SU-DHL-6 (cell line): ENCODE measurements around the gene RHOJ.

Source experiments
- H2AFZ ChIP-seq: fragments of 200-600 bp; sonication (generic); 2 replicates; pipeline ENCODE4 v1.6.1; 2014; ENCODE audit warnings: low read depth, mild to moderate bottlenecking, moderate library complexity, mixed read lengths, antibody characterized with exemption, low read length; ENCODE audit not compliant: severe bottlenecking
- H3F3A ChIP-seq: fragments of 200-600 bp; shearing (Covaris generic); 2 replicates; pipeline ENCODE4 v1.6.0; 2016; ENCODE audit warnings: antibody characterized with exemption, mild to moderate bottlenecking; ENCODE audit not compliant: insufficient read depth
- H3K27ac ChIP-seq: fragments of 200-600 bp; sonication (generic); 2 replicates; pipeline ENCODE4 v1.5.1; 2016; ENCODE audit warnings: low read depth, mild to moderate bottlenecking, low read length, moderate library complexity, mixed read lengths
- H3K27me3 ChIP-seq: fragments of 200-600 bp; sonication (generic), shearing (Covaris generic); 2 replicates; pipeline ENCODE4 v1.6.0; 2014; ENCODE audit warnings: mild to moderate bottlenecking, low read length
- H3K36me3 ChIP-seq: fragments of 200-600 bp; sonication (generic); 2 replicates; pipeline ENCODE4 v1.6.1; 2014; ENCODE audit warnings: mild to moderate bottlenecking, low read length, mixed read lengths
- H3K4me2 ChIP-seq: fragments of 300-600, 200-600 bp; shearing (Covaris generic), sonication (generic); 2 replicates; pipeline ENCODE4 v1.6.0; 2014; ENCODE audit warnings: low read length, low read depth, mild to moderate bottlenecking; ENCODE audit not compliant: poor library complexity, severe bottlenecking
- H3K4me3 ChIP-seq: fragments of 200-600 bp; sonication (generic); 2 replicates; pipeline ENCODE4 v1.5.1; 2014; ENCODE audit warnings: antibody characterized with exemption, low read length, mild to moderate bottlenecking, mixed read lengths; ENCODE audit not compliant: insufficient read depth, poor library complexity, severe bottlenecking
- H3K79me2 ChIP-seq: fragments of 200-600 bp; sonication (generic); 2 replicates; pipeline ENCODE4 v1.6.1; 2014; ENCODE audit warnings: mild to moderate bottlenecking, low read length, moderate library complexity; ENCODE audit not compliant: insufficient read depth
- H3K9ac ChIP-seq: fragments of 200-600 bp; sonication (generic); 2 replicates; pipeline ENCODE4 v1.7.0; 2014; ENCODE audit warnings: mild to moderate bottlenecking, low read length
- H3K9me2 ChIP-seq: fragments of 200-600 bp; sonication (generic); replicated peaks from 2 replicates; pipeline ENCODE4 v1.6.1; 2014; ENCODE audit warnings: low read length; ENCODE audit not compliant: insufficient read depth
- H3K9me3 ChIP-seq: fragments of 200-600 bp; sonication (generic); 2 replicates; pipeline ENCODE4 v1.6.1; 2014; ENCODE audit warnings: low read length, mixed read lengths; ENCODE audit not compliant: insufficient read depth
- H4K20me1 ChIP-seq: fragments of 200-600 bp; sonication (generic); 2 replicates; pipeline ENCODE4 v1.6.1; 2014; ENCODE audit warnings: low read depth, mild to moderate bottlenecking, antibody characterized with exemption, low read length, moderate library complexity, mixed read lengths
- CTCF ChIP-seq: fragments of 200-600 bp; sonication (generic); IDR thresholded peaks from one replicate; pipeline ENCODE4 v1.5.1; 2017; ENCODE audit warnings: antibody characterized with exemption, mild to moderate bottlenecking, low read length, moderate library complexity; ENCODE audit not compliant: insufficient read depth, poor library complexity, severe bottlenecking
- EZH2phosphoT487 ChIP-seq: fragments of 200-600 bp; sonication (generic), shearing (Covaris generic); conservative IDR thresholded peaks from 2 replicates; pipeline ENCODE4 v1.6.1; 2018; ENCODE audit warnings: mild to moderate bottlenecking, antibody characterized with exemption, low read length, moderate library complexity, mixed read lengths

The RHOJ gene

GRCh38 chr14:63273717-63274655 is 69.7 kb downstream of the RHOJ start:
- no peak overlapping the region for H2AFZ ChIP-seq
- no peaks in the 10 kb centered on the region for H4K20me1 ChIP-seq
- H3K79me2 ChIP-seq: no peaks in the 10 kb centered on the region
- H3K4me2 ChIP-seq: no peak overlapping the region
- H3F3A ChIP-seq: no peaks in the 10 kb centered on the region
- TF ChIP-seq CTCF (no peak), EZH2phosphoT487 (no peak)
- no peaks in the 10 kb centered on the region for H3K9me3 ChIP-seq
- H3K9me2 ChIP-seq: no peaks in the 10 kb centered on the region
- H3K4me3 ChIP-seq: no peak overlapping the region
- H3K27ac ChIP-seq: no peak overlapping the region
- H3K27me3 ChIP-seq: no peaks in the 10 kb centered on the region
- no peaks in the 10 kb centered on the region for H3K36me3 ChIP-seq
- no peak overlapping the region for H3K9ac ChIP-seq

GRCh38 chr14:63275611-63276010 is 71.4 kb downstream of the RHOJ start:
- no peaks in the 10 kb centered on the region for H3K79me2 ChIP-seq
- TF ChIP-seq EZH2phosphoT487: no peak

GRCh38 chr14:63276016-63276415 is 71.8 kb downstream of the RHOJ start:
- Histone ChIP-seq H3K9me3 (no peaks in the 10 kb centered on the region), H3K4me3 (no peak overlapping the region)

More at GRCh38 chr14:63275611-63276010, 71.4 kb downstream of the RHOJ start:
- H2AFZ ChIP-seq: no peak overlapping the region
- H4K20me1 ChIP-seq: no peaks in the 10 kb centered on the region
- H3K9me2 ChIP-seq: no peaks in the 10 kb centered on the region
- H3K4me3 ChIP-seq: no peak overlapping the region
- H3K36me3 ChIP-seq: no peaks in the 10 kb centered on the region
- no peaks in the 10 kb centered on the region for H3K27me3 ChIP-seq
- H3K27ac ChIP-seq: no peak overlapping the region
- H3K4me2 ChIP-seq: no peak overlapping the region
- H3F3A ChIP-seq: no peaks in the 10 kb centered on the region
- H3K9me3 ChIP-seq: no peaks in the 10 kb centered on the region
- H3K9ac ChIP-seq: no peak overlapping the region

More at GRCh38 chr14:63276016-63276415, 71.8 kb downstream of the RHOJ start:
- Histone ChIP-seq H3K9ac (no peak overlapping the region), H3K27me3 (no peaks in the 10 kb centered on the region), H3F3A (no peaks in the 10 kb centered on the region), H4K20me1 (no peaks in the 10 kb centered on the region), H3K9me2 (no peaks in the 10 kb centered on the region), H3K36me3 (no peaks in the 10 kb centered on the region), H3K27ac (no peak overlapping the region), H3K4me2 (no peak overlapping the region), H2AFZ (no peak overlapping the region), H3K79me2 (no peaks in the 10 kb centered on the region)
- TF ChIP-seq CTCF: no peak
- no peak for TF ChIP-seq EZH2phosphoT487
